Activated CD8-positive, alpha-beta T cell treated with anti-CD3 and anti-CD28 coated beads for 36 hours (primary cell): ENCODE results near the gene EIF4B. TPM values are rescaled to one million over a fixed set of nuclear protein-coding genes. Genes with fewer than 3 reads are reported as not detected.

ENCODE experiments used
- ATAC-seq: fragments of 200-7000 bp; cut with Tn5 transposase; one replicate; pipeline ENCODE4 v1.10.0; 2021; ENCODE audit warnings: mild to moderate bottlenecking, moderate library complexity
- CTCF ChIA-PET: fragments of 350-600 bp; sonication (Branson Sonifier 250); formaldehyde crosslinking; loops from one replicate; lab custom pipeline; 2021; ENCODE audit warnings: antibody characterized with exemption; lab: Charles Lee
- POLR2A ChIA-PET: fragments of 350-600 bp; sonication (Branson Sonifier 250); formaldehyde crosslinking; loops from one replicate; lab custom pipeline; 2021; ENCODE audit warnings: antibody characterized with exemption; lab: Charles Lee
- DNase-seq: peaks from one replicate; pipeline ENCODE4 v3.0.0-alpha.2; 2020
- H3K27ac Mint-ChIP-seq: one replicate; pipeline ENCODE4 v1.8.0; 2021; ENCODE audit warnings: mild to moderate bottlenecking, mixed read lengths
- H3K27me3 Mint-ChIP-seq: one replicate; pipeline ENCODE4 v1.8.0; 2021; ENCODE audit warnings: mixed read lengths
- H3K36me3 Mint-ChIP-seq: one replicate; pipeline ENCODE4 v1.8.0; 2021; ENCODE audit warnings: low read depth, mixed read lengths
- H3K4me1 Mint-ChIP-seq: one replicate; pipeline ENCODE4 v1.8.0; 2021; ENCODE audit warnings: low read depth, mixed read lengths
- H3K4me3 Mint-ChIP-seq: one replicate; pipeline ENCODE4 v1.8.0; 2021; ENCODE audit warnings: mild to moderate bottlenecking, moderate library complexity, mixed read lengths
- H3K9me3 Mint-ChIP-seq: one replicate; pipeline ENCODE4 v1.8.0; 2021; ENCODE audit warnings: mixed read lengths
- CTCF ChIP-seq: fragments of 200-600 bp; IDR thresholded peaks from one replicate; pipeline ENCODE4 v1.8.0; 2022; ENCODE audit warnings: antibody characterized with exemption, mild to moderate bottlenecking
- intact Hi-C: fragments of 100-400 bp; cut with micrococcal nuclease; formaldehyde crosslinking; loops from one replicate; pipeline ENCODE4 v1.10.0; 2022
- total RNA-seq, 2 experiments: library from RNA; stranded (reverse); gene quantifications; one replicate each; pipeline ENCODE4 v1.2.3, GENCODE V29; 2021

EIF4B gene
- total RNA-seq, 2 experiments from 2014 or later: 789 to 814 TPM

DNA sequence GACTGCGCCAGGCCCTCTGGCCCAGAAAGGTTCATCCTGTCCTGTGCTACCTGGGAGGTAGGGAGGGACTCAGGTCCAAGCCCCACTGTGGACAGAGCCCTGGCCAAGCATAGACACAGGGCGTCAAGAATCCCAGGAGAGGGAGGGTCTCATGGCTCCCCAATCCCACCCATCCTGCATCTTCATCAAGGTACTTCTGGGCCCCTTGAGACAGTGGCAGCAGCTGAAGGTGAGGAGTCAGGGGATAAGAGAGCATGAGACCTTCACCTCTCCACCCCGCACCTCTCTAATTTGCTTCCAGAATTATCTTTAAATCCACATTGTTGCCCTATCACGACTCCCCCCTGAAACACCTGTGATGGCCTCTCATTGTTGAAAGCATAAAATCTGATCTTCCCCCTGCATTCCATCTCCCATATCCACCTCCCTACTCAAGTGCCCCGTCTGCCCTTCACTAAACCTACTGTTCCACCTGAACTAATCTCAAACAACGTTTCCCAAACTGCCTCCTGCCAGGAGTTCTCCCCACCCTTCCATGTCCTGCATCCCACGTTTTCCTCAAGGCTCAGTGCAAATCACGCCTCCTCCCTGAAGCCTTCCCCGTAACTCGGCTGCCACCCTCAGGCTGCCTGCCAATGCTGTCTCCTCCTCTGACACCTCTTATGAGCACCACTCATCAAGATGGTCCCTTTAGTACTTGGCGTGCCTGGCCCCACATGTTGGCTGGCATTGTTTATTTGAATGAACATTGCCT, 30.3 kb upstream of the EIF4B start:
- H3K27ac Mint-ChIP-seq: no peak overlapping the region
- no peak for ATAC-seq
- DNase-seq: no peak
- H3K27me3 Mint-ChIP-seq: peaks cover 26% of the 10 kb centered on the region
- intact Hi-C loops: loop anchor here (10.0 kb wide), 1 partner anchor 591 kb away; the partner anchor contains the start of gene KRT84
- POLR2A ChIA-PET: no interaction called here
- H3K36me3 Mint-ChIP-seq: no peaks in the 10 kb centered on the region
- no peak for TF ChIP-seq CTCF
- H3K9me3 Mint-ChIP-seq: no peaks in the 10 kb centered on the region
- CTCF ChIA-PET: interaction anchor here (0.9 to 1.6 kb wide), 2 partner anchors 90 to 92 kb away, joined by 3 to 8 read pairs; no protein-coding TSS in a partner anchor
- no peak overlapping the region for H3K4me3 Mint-ChIP-seq
- no peaks in the 10 kb centered on the region for H3K4me1 Mint-ChIP-seq

DNA sequence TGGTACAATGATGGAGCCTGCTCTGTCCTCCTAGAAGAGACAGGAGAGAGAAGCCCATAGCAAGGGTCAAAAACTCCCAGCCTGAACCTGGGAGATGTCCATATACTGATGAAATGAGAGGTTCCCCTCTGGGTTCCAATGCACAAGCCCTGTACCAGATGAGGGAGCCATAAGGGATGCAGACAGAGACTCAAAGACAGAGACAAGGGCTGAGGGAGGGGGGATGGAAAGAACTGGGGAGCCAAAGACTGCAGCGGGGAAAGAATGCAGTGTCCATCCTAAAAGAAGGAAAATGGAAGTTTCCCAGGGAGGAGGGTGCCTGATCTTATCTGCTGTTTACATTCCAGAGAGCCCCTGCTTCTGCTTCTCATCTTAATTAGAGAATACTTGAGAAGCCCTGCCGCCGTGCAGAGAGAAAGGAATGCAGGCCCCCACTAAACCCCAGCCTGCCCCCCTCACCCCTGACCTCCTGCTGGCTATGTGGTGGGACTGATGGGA, 29.6 kb upstream of the EIF4B start:
- peaks cover 26% of the 10 kb centered on the region for H3K27me3 Mint-ChIP-seq
- CTCF ChIA-PET: interaction anchor here (1.2 to 12.9 kb wide), 2 partner anchors 54 to 97 kb away, joined by 3 to 552 read pairs; no protein-coding TSS in a partner anchor
- ATAC-seq: no peak

GRCh38 chr12:52977170-52977569, 29.1 kb upstream of the EIF4B start:
- intact Hi-C loops: loop anchor here (10.0 kb wide), 1 partner anchor 592 kb away; the partner anchor contains the start of gene KRT84
- Mint-ChIP-seq H3K36me3 (no peaks in the 10 kb centered on the region), H3K27ac (no peak overlapping the region), H3K4me3 (no peak overlapping the region), H3K9me3 (no peaks in the 10 kb centered on the region), H3K4me1 (no peaks in the 10 kb centered on the region), H3K27me3 (peaks cover 26% of the 10 kb centered on the region)
- DNase-seq (no peak), ATAC-seq (no peak)
- CTCF ChIA-PET: interaction anchor here (1.2 to 12.9 kb wide), 3 partner anchors 54 to 820 kb away, joined by 3 to 552 read pairs (median 3); no protein-coding TSS in a partner anchor
- POLR2A ChIA-PET: interaction anchor here (0.6 kb wide), 1 partner anchor 1030 kb away, joined by 4 read pairs; no protein-coding TSS in a partner anchor
- TF ChIP-seq CTCF: no peak

More for the DNA sequence above, 29.6 kb upstream of the EIF4B start:
- intact Hi-C loops: loop anchor here (10.0 kb wide), 1 partner anchor 592 kb away; the partner anchor contains the start of gene KRT84
- Mint-ChIP-seq H3K36me3 (no peaks in the 10 kb centered on the region), H3K27ac (no peak overlapping the region), H3K4me1 (no peaks in the 10 kb centered on the region), H3K9me3 (no peaks in the 10 kb centered on the region), H3K4me3 (no peak overlapping the region)
- no peak for TF ChIP-seq CTCF
- DNase-seq: no peak
- POLR2A ChIA-PET: no interaction called here

GRCh38 chr12:52980096-52980649, 26.1 kb upstream of the EIF4B start:
- ChIA-PET POLR2A (interaction anchor here (0.6 kb wide), 1 partner anchor 95 kb away, joined by 3 read pairs; no protein-coding TSS in a partner anchor), CTCF (interaction anchor here (0.6 to 12.9 kb wide), 62 partner anchors 8 to 807 kb away, joined by 3 to 552 read pairs (median 4); partner anchors contain the start of genes EIF4B and KRT8)
- Mint-ChIP-seq H3K27ac (no peak overlapping the region), H3K4me3 (no peak overlapping the region), H3K27me3 (peaks cover 27% of the 10 kb centered on the region), H3K36me3 (no peaks in the 10 kb centered on the region), H3K9me3 (no peaks in the 10 kb centered on the region), H3K4me1 (no peaks in the 10 kb centered on the region)
- DNase-seq (no peak), ATAC-seq (no peak)
- intact Hi-C loops: no loop called here
- no peak for TF ChIP-seq CTCF
